GM06990 (cell line): ENCODE data around the gene IL27RA.

Experiments used
- DNase-seq: peaks from one replicate; pipeline ENCODE4 v3.0.0-alpha.2; 2011; ENCODE audit not compliant: insufficient read length; ENCODE audit errors: extremely low read depth
- H3K27me3 ChIP-seq: replicated peaks from 2 replicates; pipeline ENCODE4 v1.6.0; 2011; ENCODE audit warnings: low read length; ENCODE audit not compliant: control insufficient read depth, insufficient read depth
- H3K36me3 ChIP-seq: 2 replicates; pipeline ENCODE4 v1.5.1; 2011; ENCODE audit warnings: low read length; ENCODE audit not compliant: control insufficient read depth, insufficient read depth
- H3K4me3 ChIP-seq: replicated peaks from 2 replicates; pipeline ENCODE4 v1.5.1; 2011; ENCODE audit warnings: low read depth, mild to moderate bottlenecking, control low read depth, low read length
- TF ChIP-seq, protein P1 (sequence below): IDR thresholded peaks from 2 replicates; pipeline ENCODE4 v1.5.1; 2011; ENCODE audit warnings: low read length, control low read depth, mild to moderate bottlenecking, inconsistent platforms; ENCODE audit not compliant: insufficient read depth, poor library complexity, severe bottlenecking

The IL27RA gene

GRCh38 chr19:14031719-14032480 is at the start of gene IL27RA:
IL27RA (plus strand) TSS chr19:14031762; CDS start chr19:14031873, 111 bp downstream.
- peak; percentile 87 for DNase-seq
- Histone ChIP-seq H3K4me3 (peak within 1 kb of the TSS; percentile 83), H3K27me3 (no peaks in the 10 kb centered on the region), H3K36me3 (no peaks in the 10 kb centered on the region; the same call in 1 of the 2 replicates)
- TF ChIP-seq, protein P1, sequence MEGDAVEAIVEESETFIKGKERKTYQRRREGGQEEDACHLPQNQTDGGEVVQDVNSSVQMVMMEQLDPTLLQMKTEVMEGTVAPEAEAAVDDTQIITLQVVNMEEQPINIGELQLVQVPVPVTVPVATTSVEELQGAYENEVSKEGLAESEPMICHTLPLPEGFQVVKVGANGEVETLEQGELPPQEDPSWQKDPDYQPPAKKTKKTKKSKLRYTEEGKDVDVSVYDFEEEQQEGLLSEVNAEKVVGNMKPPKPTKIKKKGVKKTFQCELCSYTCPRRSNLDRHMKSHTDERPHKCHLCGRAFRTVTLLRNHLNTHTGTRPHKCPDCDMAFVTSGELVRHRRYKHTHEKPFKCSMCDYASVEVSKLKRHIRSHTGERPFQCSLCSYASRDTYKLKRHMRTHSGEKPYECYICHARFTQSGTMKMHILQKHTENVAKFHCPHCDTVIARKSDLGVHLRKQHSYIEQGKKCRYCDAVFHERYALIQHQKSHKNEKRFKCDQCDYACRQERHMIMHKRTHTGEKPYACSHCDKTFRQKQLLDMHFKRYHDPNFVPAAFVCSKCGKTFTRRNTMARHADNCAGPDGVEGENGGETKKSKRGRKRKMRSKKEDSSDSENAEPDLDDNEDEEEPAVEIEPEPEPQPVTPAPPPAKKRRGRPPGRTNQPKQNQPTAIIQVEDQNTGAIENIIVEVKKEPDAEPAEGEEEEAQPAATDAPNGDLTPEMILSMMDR = peak; percentile 94

- Histone ChIP-seq H3K27me3 (no peaks in the 10 kb centered on the region), H3K4me3 (no peak overlapping the region), H3K36me3 (no peaks in the 10 kb centered on the region; the same call in 1 of the 2 replicates)
- no peak for DNase-seq
- TF ChIP-seq, protein P1 = no peak
Measured at GRCh38 chr19:13981988-13982501, 49.5 kb upstream of the IL27RA start.

DNA sequence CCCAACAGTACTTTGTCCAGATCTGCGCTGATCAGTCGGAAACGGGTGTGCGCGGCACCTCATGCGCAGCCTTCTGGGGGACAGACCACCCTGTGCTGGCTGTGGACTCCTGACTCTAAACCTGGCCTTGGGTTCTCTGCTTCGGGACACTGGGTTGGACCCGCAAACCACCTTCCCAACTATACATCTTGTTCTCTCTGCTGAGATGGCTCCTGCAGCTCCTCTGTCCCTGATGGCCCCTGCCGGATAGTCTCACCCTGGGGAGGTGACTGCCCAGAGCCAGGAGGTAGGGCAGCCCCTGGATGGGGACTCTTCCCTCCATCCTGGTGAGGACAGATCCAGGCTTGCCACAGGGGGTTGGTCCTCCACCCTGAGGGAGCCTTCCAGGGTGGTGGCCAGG is 48.8 kb upstream of the IL27RA start:
- Histone ChIP-seq H3K4me3 (no peak overlapping the region), H3K36me3 (no peaks in the 10 kb centered on the region; the same call in 1 of the 2 replicates), H3K27me3 (no peaks in the 10 kb centered on the region)
- TF ChIP-seq, protein P1 = no peak
- no peak for DNase-seq

- TF ChIP-seq, protein P1 = no peak
Measured at GRCh38 chr19:13983213-13983889, 48.2 kb upstream of the IL27RA start.

GRCh38 chr19:13984186-13984585 is 47.4 kb upstream of the IL27RA start:
- H3K27me3 ChIP-seq = no peaks in the 10 kb centered on the region
- H3K4me3 ChIP-seq = no peak overlapping the region
- H3K36me3 ChIP-seq = no peaks in the 10 kb centered on the region; the same call in 1 of the 2 replicates
- no peak for DNase-seq
- TF ChIP-seq, protein P1 = no peak

More at GRCh38 chr19:13983213-13983889, 48.2 kb upstream of the IL27RA start:
- Histone ChIP-seq H3K36me3 (no peaks in the 10 kb centered on the region; the same call in 1 of the 2 replicates), H3K27me3 (no peaks in the 10 kb centered on the region), H3K4me3 (no peak overlapping the region)
- no peak for DNase-seq
